RPMI7951 (cell line): ENCODE data around the gene CROCC. TPM values are rescaled to one million over a fixed set of nuclear protein-coding genes. Genes with fewer than 3 reads are reported as not detected.
"Not testable (repeated sequence)": the region's sequence is repeated elsewhere in the genome, so short reads cannot be mapped to it uniquely, and the experiment has no call there.

Experiments used
- DNase-seq: peaks from one replicate; pipeline ENCODE4 v3.0.0-alpha.2; 2012; ENCODE audit warnings: low read depth
- total RNA-seq: library from RNA; depleted of rRNA; stranded (reverse); fragments of >200 nt; shearing (Covaris generic); gene quantifications from 2 replicates; pipeline ENCODE4 v1.2.3, GENCODE V29; 2014

The CROCC gene
- total RNA-seq, 1 experiment from 2014 or later, result 5.6 TPM

GRCh38 chr1:16897653-16898052, 24.1 kb upstream of the CROCC start:
- not testable (repeated sequence) for DNase-seq

DNA sequence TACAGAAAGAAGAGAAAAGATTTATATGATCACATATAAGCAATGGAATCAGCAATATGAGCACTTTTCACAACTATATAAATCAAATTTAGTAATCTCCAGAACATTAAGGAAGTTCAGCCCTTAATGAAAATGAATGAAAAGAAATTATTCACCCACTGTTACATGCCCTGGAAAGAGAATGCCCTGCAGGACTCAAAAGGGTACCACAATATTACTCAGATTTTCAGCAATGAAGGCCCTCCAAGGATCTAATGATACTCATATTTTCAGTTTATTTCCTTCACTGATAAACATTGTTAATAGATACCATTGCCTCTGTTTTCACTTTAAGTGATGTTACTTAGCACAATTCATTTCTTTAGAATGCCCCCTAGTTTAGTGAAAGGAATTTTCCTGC, 23.4 kb upstream of the CROCC start:
- DNase-seq, result not testable (repeated sequence)

GRCh38 chr1:16899020-16899419, 22.7 kb upstream of the CROCC start:
- DNase-seq, result not testable (repeated sequence)

DNA sequence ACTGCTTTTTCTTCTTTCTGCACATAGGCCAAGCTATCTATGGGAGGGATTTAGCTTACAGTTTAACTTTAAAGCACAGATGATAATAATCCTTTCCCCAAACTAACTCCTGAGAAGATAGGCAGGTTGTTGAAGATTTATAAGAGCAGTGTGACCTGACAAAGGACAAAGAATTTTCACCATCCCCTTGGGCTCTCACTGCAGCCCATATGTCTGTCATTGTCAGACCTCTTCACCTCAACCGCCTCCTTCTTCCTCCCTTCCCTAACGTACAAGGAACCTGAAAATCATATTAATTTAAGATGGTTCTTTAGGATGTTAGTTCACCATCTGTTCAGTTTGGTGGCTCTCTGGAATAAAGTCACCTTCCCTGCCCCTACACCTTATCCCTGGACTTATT, 21.0 kb upstream of the CROCC start:
- DNase-seq, result no peak

DNA sequence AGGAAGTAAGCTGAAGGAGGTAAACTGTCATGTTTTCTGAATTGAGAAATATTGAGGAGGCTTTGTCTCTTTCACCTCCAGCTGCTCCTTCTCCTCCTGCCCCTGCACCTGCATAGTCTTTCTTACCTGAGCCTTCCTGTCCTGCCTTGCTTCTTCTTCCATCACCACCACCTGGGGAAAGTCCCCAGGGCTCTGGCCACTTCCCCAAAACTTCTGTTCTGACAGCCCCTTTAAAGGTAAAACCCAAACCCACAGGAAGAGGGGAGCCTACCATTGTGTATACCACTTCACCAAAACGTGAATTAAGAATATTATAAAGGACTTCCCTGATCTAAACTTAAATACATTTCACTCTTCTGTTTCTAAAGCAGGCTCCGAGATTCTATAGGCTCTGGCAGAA, 20.4 kb upstream of the CROCC start:
- DNase-seq, result not testable (repeated sequence)

DNA sequence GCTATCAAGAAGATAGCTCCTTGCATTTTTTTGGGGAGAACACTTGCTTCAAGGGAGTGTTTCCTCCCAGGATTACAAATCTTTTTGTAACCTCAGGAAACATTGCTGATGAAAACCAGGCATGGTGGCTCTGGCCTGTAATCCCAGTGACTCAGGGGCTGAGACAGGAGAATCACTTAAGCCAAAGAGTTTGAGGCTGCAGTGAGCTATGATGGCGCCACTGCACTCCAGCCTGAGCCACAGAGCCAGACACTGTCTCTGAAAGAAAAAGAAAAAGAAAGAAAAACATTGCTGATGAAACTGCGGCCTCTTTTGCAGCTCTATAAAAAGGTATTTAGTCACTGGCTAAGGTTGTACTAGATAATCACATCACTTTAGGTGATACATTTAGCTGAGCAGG, 18.7 kb upstream of the CROCC start:
- DNase-seq, result peak; percentile 52

DNA sequence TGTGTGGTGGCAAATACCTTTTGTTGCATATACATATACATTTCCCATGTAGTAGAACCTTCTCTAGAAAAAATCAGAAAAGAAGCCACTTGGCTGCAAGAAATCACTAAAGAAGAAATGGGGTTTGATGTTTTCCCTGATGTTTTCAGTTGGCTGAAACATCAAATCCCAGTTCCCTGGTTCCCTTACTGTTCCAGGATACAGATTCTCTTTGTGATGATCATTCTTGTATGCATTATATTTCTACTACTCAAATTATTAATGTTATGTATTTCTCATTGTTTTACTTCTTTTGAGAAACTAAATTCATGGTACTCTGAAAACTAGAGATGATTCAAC, 18.3 kb upstream of the CROCC start:
- DNase-seq, result no peak

GRCh38 chr1:16904560-16905109, 17.1 kb upstream of the CROCC start:
- peak; percentile 98 for DNase-seq

DNA sequence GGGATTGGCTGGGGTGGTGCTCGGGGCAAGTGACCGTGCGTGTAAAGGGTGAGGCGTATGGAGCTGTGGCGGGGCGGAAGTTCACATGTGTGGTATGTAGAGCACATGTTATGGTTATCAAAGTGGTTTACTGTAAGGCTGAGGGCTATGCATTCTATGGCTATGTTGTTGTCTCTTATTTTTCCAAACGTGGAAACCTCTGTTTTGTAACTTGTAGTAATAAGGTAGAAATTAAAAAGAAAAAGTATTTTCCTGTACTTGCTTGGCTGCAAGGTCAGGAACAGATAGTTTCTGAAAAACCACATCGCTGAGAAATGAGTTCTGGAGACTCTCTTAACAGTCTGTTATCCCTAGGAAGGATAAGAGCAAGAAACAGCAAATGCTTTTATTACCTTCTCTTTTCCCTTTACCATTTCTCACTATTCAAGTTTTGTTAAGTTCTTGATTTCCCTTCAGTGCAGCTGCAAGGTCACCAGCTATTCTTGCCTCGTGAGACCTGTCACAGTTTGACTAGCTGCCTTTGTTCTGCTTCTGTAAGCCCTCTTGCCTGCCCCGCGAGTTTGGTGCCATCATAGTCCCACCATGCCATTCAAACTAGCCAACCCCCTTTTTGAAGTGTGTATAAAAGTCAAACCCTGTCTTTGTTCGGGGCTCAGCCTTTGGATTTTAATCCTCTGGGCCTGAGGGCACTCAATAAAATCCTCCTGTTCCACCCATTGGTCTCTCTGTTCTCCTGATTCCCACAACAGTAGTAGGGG, 16.4 kb upstream of the CROCC start:
- DNase-seq, result peak; percentile 92

DNA sequence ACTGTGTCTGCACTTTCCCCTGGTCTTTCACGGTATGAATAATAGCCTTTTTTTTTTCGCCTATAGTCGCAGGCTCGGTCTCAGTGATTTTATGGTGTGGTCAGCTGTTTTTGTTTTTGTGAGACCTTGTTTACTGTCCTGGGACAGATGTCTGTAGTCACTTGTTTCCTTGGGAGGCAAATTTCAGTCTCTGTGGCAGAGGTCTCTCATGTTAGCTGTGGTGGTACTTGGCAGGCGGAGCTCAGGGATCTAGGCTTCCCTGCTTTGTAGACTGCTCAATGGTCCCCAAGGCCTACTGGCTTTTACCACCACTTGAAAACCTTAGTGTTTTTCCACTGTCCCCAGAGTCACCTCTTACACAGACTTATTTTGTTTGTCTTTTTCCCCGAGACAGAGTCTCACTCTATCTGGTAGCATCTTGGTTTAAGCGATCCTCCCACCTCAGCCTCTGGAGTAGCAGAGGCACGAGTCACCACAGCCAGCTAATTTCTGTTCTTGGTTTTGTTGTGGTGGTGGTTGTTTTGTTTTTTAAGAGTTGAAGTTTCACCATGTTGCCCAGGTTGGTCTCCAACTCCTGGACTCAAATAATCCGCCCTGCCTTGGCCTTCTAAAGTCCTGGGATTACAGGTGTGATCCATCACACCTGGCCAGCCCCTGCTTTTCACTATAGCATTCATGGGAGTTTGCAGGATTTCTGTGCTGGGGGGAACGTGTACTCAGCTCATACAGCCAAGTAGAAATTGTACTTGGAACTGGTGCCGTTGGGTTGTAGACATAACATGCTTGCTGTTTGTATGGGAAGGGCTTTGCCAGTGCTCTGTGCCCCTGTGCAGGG, 15.6 kb upstream of the CROCC start:
- no peak for DNase-seq

DNA sequence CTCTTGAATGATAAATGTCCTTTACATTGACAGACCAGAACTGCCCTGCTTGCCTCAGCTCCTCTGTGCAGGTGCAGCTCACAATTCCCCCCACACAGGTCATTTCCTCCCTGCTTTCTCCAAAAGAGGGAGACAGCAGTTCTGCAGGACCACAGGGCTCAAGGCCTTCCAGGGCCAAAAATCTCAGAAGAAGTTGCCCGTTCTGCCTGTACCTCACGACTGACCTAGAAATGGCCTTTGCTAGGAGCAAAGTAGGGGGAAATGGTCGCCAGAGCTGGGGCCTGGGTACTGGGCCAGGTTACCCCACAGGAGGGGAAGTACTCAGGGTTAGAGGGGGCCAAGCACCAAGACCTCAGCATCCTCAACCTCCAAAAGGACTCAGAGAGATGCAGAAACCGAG, 14.9 kb upstream of the CROCC start:
- DNase-seq, result no peak

DNA sequence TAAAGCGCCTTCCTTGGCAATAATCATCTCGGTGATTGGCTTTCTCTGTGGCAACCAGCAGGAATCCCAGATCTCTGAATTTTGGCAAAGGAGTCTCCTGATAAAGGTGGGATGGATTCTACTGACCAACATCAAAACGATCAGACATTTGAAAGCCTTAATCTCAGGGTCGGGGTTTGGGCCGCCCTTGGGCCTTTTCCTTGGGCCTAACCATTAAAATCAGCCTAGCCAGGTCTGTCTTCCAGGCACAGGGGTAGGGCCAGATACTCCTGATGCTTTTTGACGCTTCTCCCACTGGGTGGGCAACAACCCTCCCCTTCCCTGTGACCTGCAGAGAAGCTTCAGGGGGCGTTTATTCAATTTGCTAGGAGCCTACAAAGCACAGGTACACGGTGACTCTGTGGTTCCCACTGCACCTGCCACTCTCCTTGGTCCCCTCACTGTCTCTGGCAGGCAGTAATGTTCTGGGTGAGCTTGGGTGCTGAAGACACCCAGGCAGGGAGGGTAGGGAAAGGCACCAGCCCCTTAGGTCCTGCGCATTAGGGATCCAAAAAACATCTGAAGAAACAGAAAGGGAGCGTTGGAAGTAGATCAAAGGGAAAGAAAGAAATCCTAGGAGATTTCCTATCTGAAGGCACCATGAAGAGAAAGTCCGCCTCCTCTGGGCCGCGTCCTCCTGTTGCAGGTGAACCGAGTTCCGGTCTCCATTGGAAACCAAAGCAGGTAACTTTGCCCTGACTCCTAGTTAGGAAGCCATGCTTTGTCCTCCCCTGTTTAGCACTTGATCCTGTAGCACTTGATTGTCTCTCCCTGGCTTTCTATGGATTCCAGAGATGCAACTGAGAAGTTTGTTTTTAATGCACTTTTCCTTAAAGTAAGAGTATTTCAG, 13.6 kb upstream of the CROCC start:
- no peak for DNase-seq

- not testable (repeated sequence) for DNase-seq
Observed at GRCh38 chr1:16911851-16912721, 9.6 kb upstream of the CROCC start.

GRCh38 chr1:16912742-16913141, 9.0 kb upstream of the CROCC start:
- DNase-seq, result not testable (repeated sequence)

DNA sequence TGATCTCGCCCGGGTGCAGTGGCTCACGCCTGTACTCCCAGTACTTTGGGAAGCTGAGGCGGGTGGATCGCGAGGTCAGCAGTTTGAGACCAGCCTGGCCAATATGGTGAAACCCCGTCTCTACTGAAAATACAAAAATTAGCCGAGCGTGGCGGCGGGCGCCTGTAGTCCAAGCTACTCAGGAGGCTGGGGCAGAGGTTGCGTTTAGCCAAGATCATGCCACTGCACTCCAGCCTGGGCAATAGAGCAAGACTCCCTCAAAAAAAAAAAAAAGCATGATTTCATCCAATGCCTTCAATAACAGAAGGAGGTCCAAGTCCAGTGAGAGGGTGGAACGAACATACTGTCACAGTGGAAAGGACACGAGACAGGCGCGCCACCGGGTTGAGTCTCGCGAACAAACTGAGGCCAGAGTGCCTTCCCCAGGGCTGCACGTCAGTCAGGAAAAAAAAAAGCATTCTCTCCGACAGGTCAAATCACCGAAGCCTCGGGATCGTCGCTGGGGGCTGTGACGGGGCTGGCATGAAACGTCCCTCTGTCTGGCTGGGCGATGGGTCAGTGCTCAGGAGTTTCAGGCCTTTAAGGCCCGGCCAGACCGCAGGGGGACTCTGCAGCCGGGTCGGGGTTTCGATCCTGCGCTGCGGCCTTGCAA, 8.4 kb upstream of the CROCC start:
- no peak for DNase-seq

DNA sequence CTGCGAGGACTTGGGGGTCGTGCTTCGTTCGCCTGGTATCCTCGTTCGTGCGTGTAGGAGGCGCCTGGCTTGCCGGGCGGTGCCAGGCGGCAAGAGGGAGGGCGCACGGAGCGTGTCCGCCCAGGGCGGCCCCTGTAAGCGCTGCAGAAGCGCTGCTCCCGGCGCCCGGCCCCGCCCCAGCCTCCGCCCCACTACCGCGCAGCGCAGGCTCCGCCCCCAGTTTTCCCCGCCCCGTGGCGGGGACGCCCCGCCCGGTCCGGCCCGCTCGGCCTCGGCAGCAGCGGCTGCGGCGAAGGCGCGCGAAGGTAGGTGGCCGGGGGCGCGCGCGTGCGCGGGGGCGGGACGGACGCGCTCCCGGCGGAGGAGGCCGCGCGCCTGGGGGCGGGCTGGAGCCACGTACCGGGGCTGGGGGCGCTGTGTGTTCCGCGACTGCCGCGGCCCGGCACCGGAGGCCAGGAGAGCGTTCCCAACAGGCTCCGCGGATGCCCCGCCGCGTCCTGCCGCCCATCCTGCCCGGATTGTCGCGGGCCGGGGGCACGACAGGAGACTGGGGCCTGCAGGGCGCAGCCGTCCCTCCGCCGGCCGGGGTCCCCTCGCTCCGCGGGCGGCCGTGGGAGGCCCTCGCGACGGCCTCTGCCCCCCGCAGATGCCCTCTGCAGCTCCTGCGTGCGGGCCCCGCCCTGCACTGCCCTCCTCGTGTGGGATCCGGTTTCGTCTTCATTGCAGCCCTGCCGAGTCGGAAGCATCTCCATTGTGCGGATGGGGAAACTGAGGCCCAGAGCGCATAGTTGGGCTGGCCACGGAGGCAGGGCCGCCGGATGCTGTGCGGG, 7.7 kb upstream of the CROCC start:
- peak; percentile 93 for DNase-seq

DNA sequence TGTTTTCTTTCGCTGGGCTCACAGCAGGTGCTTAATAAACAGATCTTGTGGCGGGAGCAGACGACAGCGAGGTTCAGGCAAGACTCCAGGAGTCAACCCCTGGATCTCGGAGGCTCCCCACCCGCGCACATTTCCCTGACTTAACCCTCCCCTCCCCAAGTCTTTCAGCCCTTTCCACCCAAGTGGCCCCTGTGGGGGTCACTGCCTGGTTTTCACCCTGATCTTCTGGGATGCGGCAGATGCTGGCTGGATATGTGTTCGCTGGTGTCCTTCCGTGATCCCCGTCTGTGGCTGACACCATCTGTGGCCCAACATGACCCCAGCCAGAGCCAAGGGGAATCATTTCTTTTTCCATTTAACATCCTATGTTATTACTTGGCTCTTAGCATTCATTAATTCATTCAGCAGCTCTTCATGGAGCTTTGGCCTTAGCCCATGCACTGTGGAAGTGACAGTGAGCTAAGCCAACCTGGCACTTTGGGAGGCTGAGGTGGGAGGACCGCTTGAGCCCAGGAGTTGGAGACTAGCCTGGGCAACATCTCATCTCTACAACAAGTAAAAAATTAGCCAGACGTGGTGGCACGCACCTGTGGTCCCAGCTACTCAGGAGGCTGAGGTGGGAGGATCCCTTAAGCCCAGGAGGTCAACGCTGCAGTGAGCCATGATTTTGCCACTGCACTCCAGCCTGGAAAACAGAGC, 6.7 kb upstream of the CROCC start:
- DNase-seq, result not testable (repeated sequence)

GRCh38 chr1:16915627-16915973, 6.1 kb upstream of the CROCC start:
- DNase-seq, result no peak
